ENCODE measurements around the gene ZFR2.
"Not testable (repeated sequence)": the region's sequence is repeated elsewhere in the genome, so short reads cannot be mapped to it uniquely, and the experiment has no call there.

The ZFR2 gene

GRCh38 chr19:3768748-3769099, 100.1 kb downstream of the ZFR2 start:
- DNase-seq, result no peak

GRCh38 chr19:3768015-3768747, 100.7 kb downstream of the ZFR2 start:
- no peak for DNase-seq

GRCh38 chr19:3767050-3767449, 101.8 kb downstream of the ZFR2 start:
- DNase-seq, result no peak

DNA sequence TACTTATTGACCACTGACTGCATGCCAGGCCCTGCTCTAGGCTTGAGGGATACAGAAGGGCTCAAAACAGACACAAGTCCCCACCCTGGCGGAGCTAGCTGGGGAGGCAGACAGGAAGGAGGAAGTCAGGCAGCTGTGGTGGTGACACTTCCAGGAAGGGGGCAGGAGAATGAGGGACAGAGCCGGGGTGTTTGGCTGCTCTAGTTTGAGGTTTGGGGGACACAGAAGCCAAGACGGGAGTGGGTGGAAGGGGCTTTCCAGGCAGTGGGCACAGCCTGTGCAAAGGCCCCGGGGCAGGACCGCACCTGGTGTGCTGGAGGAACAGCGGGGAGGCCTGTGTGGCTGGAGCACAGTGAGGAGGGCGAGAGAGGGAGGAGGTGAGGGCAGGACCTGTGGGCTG, 102.3 kb downstream of the ZFR2 start:
- no peak for DNase-seq

DNA sequence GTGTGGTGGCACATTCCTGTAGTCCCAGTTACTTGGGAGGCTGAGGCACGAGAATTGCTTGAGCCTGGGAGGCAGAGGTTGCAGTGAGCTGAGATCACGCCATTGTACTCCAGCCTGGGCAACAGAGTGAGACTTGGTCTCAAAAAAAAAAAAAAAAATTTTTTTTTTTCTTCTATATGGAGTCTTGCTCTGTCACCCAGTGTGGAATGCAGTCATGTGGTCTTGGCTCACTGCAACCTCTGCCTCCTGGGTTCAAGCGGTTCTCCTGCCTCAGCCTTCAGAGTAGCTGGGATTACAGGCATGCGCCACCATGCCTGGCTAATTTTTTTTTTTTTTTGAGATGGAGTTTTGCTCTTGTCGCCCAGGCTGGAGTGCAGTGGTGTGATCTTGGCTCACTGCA, 103.1 kb downstream of the ZFR2 start:
- not testable (repeated sequence) for DNase-seq

DNA sequence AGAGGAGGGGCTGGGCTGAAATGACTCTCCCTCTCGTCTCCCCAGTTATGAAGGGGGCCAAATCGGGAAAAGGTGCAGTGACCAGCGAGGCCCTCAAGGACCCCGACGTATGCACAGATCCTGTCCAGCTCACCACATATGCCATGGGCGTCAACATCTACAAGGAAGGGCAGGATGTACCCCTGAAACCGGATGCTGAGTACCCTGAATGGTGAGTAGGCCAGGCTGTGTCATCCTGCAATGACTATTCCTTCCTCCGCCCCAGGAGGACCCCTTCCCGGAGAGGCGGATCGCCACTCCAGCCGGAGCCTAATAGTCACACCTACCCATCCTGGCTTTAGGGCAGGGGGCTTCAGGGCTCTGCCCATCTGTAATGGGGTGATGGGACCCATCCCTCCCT, 103.7 kb downstream of the ZFR2 start:
- no peak for DNase-seq

- DNase-seq, result peak; percentile 98
Measured at GRCh38 chr19:3762501-3763459, 106.1 kb downstream of the ZFR2 start, which contains the start of gene MRPL54. TSS of gene MRPL54 (plus strand) at chr19:3762682. CDS start at chr19:3762701, 19 bp downstream.

DNA sequence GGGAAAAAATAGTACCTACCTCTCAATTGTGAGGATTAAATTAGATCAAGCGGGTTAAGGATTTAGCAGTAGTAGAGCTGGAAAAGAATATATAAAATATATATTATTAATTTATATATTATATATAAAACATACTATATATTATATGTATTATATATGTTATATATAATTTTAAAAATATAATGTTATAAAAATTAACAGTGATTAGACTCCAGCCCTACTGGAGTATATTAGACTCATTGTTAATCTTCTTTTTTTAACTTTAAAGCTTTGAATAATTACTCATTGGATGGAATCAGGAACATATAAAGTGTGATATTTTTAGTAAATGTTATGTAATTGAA, 106.7 kb downstream of the ZFR2 start:
- DNase-seq, result no peak

- DNase-seq, result no peak
Measured at GRCh38 chr19:3761382-3762129, 107.3 kb downstream of the ZFR2 start, which contains the start of gene APBA3. TSS of gene APBA3 (minus strand) at chr19:3761692. CDS start at chr19:3760264, 1,428 bp downstream.

DNA sequence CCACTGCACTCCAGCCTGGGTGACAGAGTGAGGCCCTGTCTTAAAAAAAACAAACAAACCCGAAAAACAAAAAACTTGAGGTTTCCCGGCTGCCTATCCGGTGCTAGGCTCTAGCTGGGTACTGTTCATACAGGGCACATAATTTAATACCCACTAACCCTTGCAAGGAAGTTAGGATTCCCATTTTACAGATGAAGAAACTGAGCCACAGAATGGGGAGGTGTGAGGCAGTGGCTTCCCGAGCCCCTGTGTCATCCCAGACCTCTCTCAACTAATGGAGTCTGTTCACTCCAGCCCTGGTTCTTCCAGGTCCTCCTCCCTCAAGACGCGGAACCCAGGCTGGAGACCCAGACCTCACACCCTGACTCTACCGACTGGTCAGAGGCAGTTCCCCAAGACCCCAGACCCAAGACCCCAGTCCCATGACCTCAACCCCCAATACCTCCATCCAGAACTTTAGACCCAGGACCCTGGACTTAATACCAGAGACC, 107.9 kb downstream of the ZFR2 start:
- DNase-seq, result no peak

DNA sequence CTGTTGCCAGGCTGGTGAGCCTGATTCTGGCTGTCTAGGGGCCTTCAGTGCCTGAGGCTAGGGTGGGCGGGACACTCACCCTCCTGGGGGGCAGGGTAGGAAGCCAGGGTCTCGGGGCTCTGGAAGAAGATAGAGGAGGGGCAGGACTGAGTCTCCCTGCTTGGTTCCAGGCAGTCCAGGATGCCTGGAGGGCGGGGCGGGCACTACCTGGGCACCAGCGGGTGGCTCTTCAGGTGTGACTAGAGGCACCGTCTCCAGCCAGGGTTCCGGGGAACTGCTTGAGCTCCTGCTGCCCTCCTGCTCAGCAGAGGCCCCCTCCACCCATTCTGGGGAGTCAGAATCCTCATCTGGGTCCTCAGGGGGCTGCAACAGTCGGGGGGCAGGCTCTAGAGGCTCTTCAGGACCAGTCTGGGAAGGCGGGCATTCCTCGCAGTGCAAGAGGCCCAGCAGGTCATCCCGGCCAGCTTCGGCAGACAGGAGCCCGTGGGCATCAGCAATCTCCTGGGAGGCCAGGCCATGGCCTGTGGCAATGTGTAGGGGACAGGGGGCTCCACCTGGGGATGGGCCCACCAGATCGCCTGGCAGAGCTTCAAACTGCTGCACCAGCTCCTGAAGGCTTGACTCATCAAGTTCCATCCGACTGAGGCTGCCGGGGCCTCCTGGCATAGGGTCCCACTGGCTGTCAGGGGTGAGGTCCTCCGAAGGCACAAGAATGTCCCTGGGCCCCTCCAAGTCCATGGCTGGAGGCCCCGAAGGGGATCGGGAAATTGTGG, 109.2 kb downstream of the ZFR2 start:
- no peak for DNase-seq

DNA sequence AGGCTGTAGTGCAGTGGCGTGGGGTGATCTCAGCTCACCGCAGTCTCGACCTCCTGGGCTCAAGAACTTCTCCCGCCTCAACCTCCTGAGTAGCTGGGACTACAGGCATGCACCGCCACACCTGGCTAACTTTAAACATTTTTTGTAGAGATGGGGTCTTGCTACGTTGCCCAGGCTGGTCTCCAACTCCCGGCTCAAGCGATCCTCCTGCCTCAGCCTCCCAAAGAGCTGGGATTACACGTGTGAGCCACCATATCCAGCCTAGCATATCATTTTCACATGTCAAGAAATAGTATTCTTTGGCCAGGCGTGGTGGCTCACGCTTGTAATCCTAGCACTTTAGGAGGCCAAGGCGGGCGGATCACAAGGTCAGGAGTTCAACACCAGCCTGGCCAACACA, 110.5 kb downstream of the ZFR2 start:
- DNase-seq, result not testable (repeated sequence)

DNA sequence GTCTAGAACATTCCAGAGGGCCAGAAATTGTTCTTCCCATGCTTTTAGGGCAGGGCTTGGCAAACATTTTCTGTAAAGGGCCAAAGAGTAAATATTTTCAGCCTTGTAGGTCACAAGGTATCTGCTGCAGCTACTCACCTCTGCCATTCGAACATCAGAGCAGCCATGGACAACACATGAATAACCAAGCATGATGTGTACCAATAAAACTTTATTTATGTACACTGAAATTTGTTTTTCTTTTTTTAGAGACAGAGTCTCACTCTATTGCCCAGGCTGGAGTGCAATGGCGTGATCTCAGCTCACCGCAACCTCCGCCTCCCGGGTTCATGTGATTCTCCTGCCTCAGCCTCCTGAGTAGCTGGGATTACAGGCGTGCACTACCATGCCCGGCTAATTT, 111.1 kb downstream of the ZFR2 start:
- not testable (repeated sequence) for DNase-seq

All from SIG-M5 (cell line).